ENCODE results near the gene HDAC4.

HDAC4 gene

GRCh38 chr2:239293775-239294430 lies 106.9 kb downstream of the HDAC4 start:
- no peak overlapping the region for H2AFZ ChIP-seq (ENCODE audit: low read length)
- no peak overlapping the region for H3K4me3 ChIP-seq (ENCODE audit: low read length, poor library complexity, severe bottlenecking)
- no peak overlapping the region for H3K4me2 ChIP-seq (ENCODE audit: low read depth, low read length, poor library complexity, severe bottlenecking)
- peaks cover 41% of the 10 kb centered on the region for H3K4me1 ChIP-seq (ENCODE audit: insufficient read depth, low read length, poor library complexity, severe bottlenecking)
- no peaks in the 10 kb centered on the region for H3K36me3 ChIP-seq (ENCODE audit: insufficient read depth, low read length)
- H3K27me3 ChIP-seq (ENCODE audit: insufficient read depth, low read length, poor library complexity, severe bottlenecking) = no peaks in the 10 kb centered on the region
- no peak overlapping the region for H3K9ac ChIP-seq (ENCODE audit: low read depth, low read length, poor library complexity, severe bottlenecking)
- peaks cover 54% of the 10 kb centered on the region for H3K79me2 ChIP-seq (ENCODE audit: insufficient read depth, low read length)
- H3K9me3 ChIP-seq (ENCODE audit: insufficient read depth, low read depth, low read length) = no peaks in the 10 kb centered on the region
- H4K20me1 ChIP-seq (ENCODE audit: insufficient read depth, low read length, poor library complexity, severe bottlenecking) = no peaks in the 10 kb centered on the region
- no peak for TF ChIP-seq EZH2phosphoT487 (IDR thresholded peaks at IDR 0.05; ENCODE audit: borderline replicate concordance)
- no peak for TF ChIP-seq CTCF (conservative IDR thresholded peaks at IDR 0.05; ENCODE audit: low read length)
- no peaks in the 10 kb centered on the region for H3K9me2 ChIP-seq (replicated peaks; ENCODE audit: low read depth, low read length)
- H3F3A ChIP-seq (ENCODE audit: low read depth) = no peaks in the 10 kb centered on the region

- Histone ChIP-seq H2AFZ (ENCODE audit: low read length) (no peak overlapping the region), H3K4me3 (ENCODE audit: low read length, poor library complexity, severe bottlenecking) (no peak overlapping the region), H3F3A (ENCODE audit: low read depth) (no peaks in the 10 kb centered on the region), H3K9me3 (ENCODE audit: insufficient read depth, low read depth, low read length) (no peaks in the 10 kb centered on the region), H3K27me3 (ENCODE audit: insufficient read depth, low read length, poor library complexity, severe bottlenecking) (no peaks in the 10 kb centered on the region), H3K9ac (ENCODE audit: low read depth, low read length, poor library complexity, severe bottlenecking) (no peak overlapping the region), H3K4me2 (ENCODE audit: low read depth, low read length, poor library complexity, severe bottlenecking) (no peak overlapping the region), H3K4me1 (ENCODE audit: insufficient read depth, low read length, poor library complexity, severe bottlenecking) (peaks cover 45% of the 10 kb centered on the region), H3K36me3 (ENCODE audit: insufficient read depth, low read length) (no peaks in the 10 kb centered on the region), H3K79me2 (ENCODE audit: insufficient read depth, low read length) (peaks cover 58% of the 10 kb centered on the region), H4K20me1 (ENCODE audit: insufficient read depth, low read length, poor library complexity, severe bottlenecking) (no peaks in the 10 kb centered on the region), H3K9me2 (replicated peaks; ENCODE audit: low read depth, low read length) (no peaks in the 10 kb centered on the region)
- TF ChIP-seq CTCF (conservative IDR thresholded peaks at IDR 0.05; ENCODE audit: low read length) = no peak
- no peak for TF ChIP-seq EZH2phosphoT487 (IDR thresholded peaks at IDR 0.05; ENCODE audit: borderline replicate concordance)
Measured at GRCh38 chr2:239292959-239293774, 107.7 kb downstream of the HDAC4 start.

- no peak overlapping the region for H2AFZ ChIP-seq (ENCODE audit: low read length)
- no peaks in the 10 kb centered on the region for H3K9me3 ChIP-seq (ENCODE audit: insufficient read depth, low read depth, low read length)
- no peaks in the 10 kb centered on the region for H3K9me2 ChIP-seq (replicated peaks; ENCODE audit: low read depth, low read length)
- H3K4me2 ChIP-seq (ENCODE audit: low read depth, low read length, poor library complexity, severe bottlenecking) = no peak overlapping the region
- TF ChIP-seq EZH2phosphoT487 (IDR thresholded peaks at IDR 0.05; ENCODE audit: borderline replicate concordance) (no peak), CTCF (conservative IDR thresholded peaks at IDR 0.05; ENCODE audit: low read length) (no peak)
- peaks cover 41% of the 10 kb centered on the region for H3K4me1 ChIP-seq (ENCODE audit: insufficient read depth, low read length, poor library complexity, severe bottlenecking)
- H3K27me3 ChIP-seq (ENCODE audit: insufficient read depth, low read length, poor library complexity, severe bottlenecking) = no peaks in the 10 kb centered on the region
- H3F3A ChIP-seq (ENCODE audit: low read depth) = no peaks in the 10 kb centered on the region
- peaks cover 64% of the 10 kb centered on the region for H3K79me2 ChIP-seq (ENCODE audit: insufficient read depth, low read length)
- H3K4me3 ChIP-seq (ENCODE audit: low read length, poor library complexity, severe bottlenecking) = no peak overlapping the region
- no peaks in the 10 kb centered on the region for H3K36me3 ChIP-seq (ENCODE audit: insufficient read depth, low read length)
- no peak overlapping the region for H3K9ac ChIP-seq (ENCODE audit: low read depth, low read length, poor library complexity, severe bottlenecking)
- no peaks in the 10 kb centered on the region for H4K20me1 ChIP-seq (ENCODE audit: insufficient read depth, low read length, poor library complexity, severe bottlenecking)
Measured at GRCh38 chr2:239292531-239292930, 108.3 kb downstream of the HDAC4 start.

Data from Loucy (cell line).